Measurements from ENCODE around the gene YY1. TPM values are rescaled to one million over a fixed set of nuclear protein-coding genes. Genes with fewer than 3 reads are reported as not detected.

YY1 gene
- polyA plus RNA-seq, 4 donors = 131 to 164 (median 160) TPM

- no peak for DNase-seq (ENCODE audit: low read depth in 4 of 4, low spot score in 3 of 4)
Observed at GRCh38 chr14:100329233-100330006, 90.5 kb downstream of the YY1 start.

- no peak for DNase-seq (ENCODE audit: low read depth in 4 of 4, low spot score in 3 of 4)
Observed at GRCh38 chr14:100330007-100330344, 91.0 kb downstream of the YY1 start.

- DNase-seq (ENCODE audit: low read depth in 4 of 4, low spot score in 3 of 4) = no peak
Observed at GRCh38 chr14:100330388-100330931, 91.5 kb downstream of the YY1 start.

- no peak for DNase-seq (ENCODE audit: low read depth in 4 of 4, low spot score in 3 of 4)
Observed at GRCh38 chr14:100332071-100332639, 93.2 kb downstream of the YY1 start.

Other genes with a start within 250 kb of the YY1 start
- gene EVL, start 173.7 kb upstream of the YY1 start, polyA plus RNA-seq (ENCODE audit: insufficient read length in 4 of 4) = 100 to 1,000 TPM; 118 to 145 (median 128) TPM
- 10 to 100 TPM in 3 of 4 donors, 1 to 10 TPM in 1; 9.6 to 14.1 (median 10.8) TPM for gene DEGS2, start 79.5 kb upstream of the YY1 start, polyA plus RNA-seq (ENCODE audit: insufficient read length in 4 of 4)
- 10 to 100 TPM; 34.8 to 54.1 (median 45.2) TPM for gene SLC25A29, start 67.3 kb downstream of the YY1 start, polyA plus RNA-seq (ENCODE audit: insufficient read length in 4 of 4)
- under 1 TPM in 1 of 4 donors, not detected in 3; 0.05 TPM for gene SLC25A47, start 84.2 kb downstream of the YY1 start, polyA plus RNA-seq (ENCODE audit: insufficient read length in 4 of 4)
- gene WDR25, start 137.3 kb downstream of the YY1 start, polyA plus RNA-seq (ENCODE audit: insufficient read length in 4 of 4) = 10 to 100 TPM in 1 of 4 donors, 1 to 10 TPM in 3; 7.8 to 11.0 (median 9.3) TPM

Measured in right renal pelvis (tissue), 4 donors.